IMR-90 (cell line): Measurements from ENCODE around the gene CYFIP1. TPM values are rescaled to one million over a fixed set of nuclear protein-coding genes. Genes with fewer than 3 reads are reported as not detected.

Experiments
- ATAC-seq: fragments of 200-7000 bp; cut with Tn5 transposase; 2 replicates; pipeline ENCODE4 v1.9.1; 2020; ENCODE audit warnings: low read depth, mild to moderate bottlenecking, moderate library complexity
- BruUV-seq: library from RNA; stranded (reverse); fragments of 400-500 nt; replicated peaks from 2 replicates; lab custom pipeline; 2021; lab: Mats Ljungman, UMichigan
- CTCF ChIA-PET: fragments of 300-600 bp; formaldehyde crosslinking; extraction: SDS; loops from one replicate; lab custom pipeline; 2021; ENCODE audit warnings: antibody characterized with exemption; lab: Yijun Ruan, JAX
- POLR2A ChIA-PET: fragments of 300-600 bp; sonication (Branson Sonifier 250); formaldehyde crosslinking; loops from one replicate; lab custom pipeline; 2022; ENCODE audit warnings: antibody characterized with exemption; ENCODE audit not compliant: unreplicated experiment; lab: Charles Lee
- DNase-seq: peaks from one replicate; pipeline ENCODE4 v3.0.0; 2013
- H2AFZ ChIP-seq: replicated peaks from 2 replicates; pipeline ENCODE3; 2013; ENCODE audit warnings: low read length, mild to moderate bottlenecking; ENCODE audit not compliant: poor library complexity
- H2AK5ac ChIP-seq: 2 replicates; pipeline ENCODE4 v1.6.1; 2013; ENCODE audit warnings: low read depth, low read length, inconsistent platforms
- H2AK9ac ChIP-seq: replicated peaks from 2 replicates; pipeline ENCODE3; 2013; ENCODE audit warnings: mild to moderate bottlenecking, low read depth, low read length, moderate library complexity; ENCODE audit not compliant: poor library complexity
- H2BK120ac ChIP-seq: 2 replicates; pipeline ENCODE4 v1.6.1; 2013; ENCODE audit warnings: low read depth, low read length, inconsistent platforms
- H2BK15ac ChIP-seq: 3 replicates; pipeline ENCODE4 v1.6.1; 2013; ENCODE audit warnings: low read depth, low read length, inconsistent platforms
- H2BK20ac ChIP-seq: 2 replicates; pipeline ENCODE4 v1.6.1; 2013; ENCODE audit warnings: low read depth, mild to moderate bottlenecking, inconsistent platforms, low read length, moderate library complexity
- H2BK5ac ChIP-seq: 2 replicates; pipeline ENCODE4 v1.6.1; 2013; ENCODE audit warnings: mild to moderate bottlenecking, low read depth, low read length, inconsistent platforms; ENCODE audit not compliant: poor library complexity, severe bottlenecking
- H3K14ac ChIP-seq: replicated peaks from 2 replicates; pipeline ENCODE4 v1.6.1; 2013; ENCODE audit warnings: low read depth, low read length, inconsistent platforms
- H3K18ac ChIP-seq: 2 replicates; pipeline ENCODE4 v1.6.1; 2013; ENCODE audit warnings: low read depth, low read length, control low read depth
- H3K23ac ChIP-seq: 2 replicates; pipeline ENCODE4 v1.6.1; 2013; ENCODE audit warnings: low read depth, low read length, inconsistent platforms
- H3K27ac ChIP-seq: 2 replicates; pipeline ENCODE4 v1.5.1; 2013; ENCODE audit warnings: mild to moderate bottlenecking, control low read depth, low read length; ENCODE audit not compliant: insufficient read depth
- H3K27me3 ChIP-seq: 2 replicates; pipeline ENCODE4 v1.6.1; 2013; ENCODE audit warnings: low read length; ENCODE audit not compliant: control insufficient read depth, insufficient read depth
- H3K36me3 ChIP-seq: 2 replicates; pipeline ENCODE4 v1.6.1; 2013; ENCODE audit warnings: low read length, mixed read lengths; ENCODE audit not compliant: control insufficient read depth, insufficient read depth
- H3K4ac ChIP-seq: 2 replicates; pipeline ENCODE4 v1.6.1; 2013; ENCODE audit warnings: low read depth, low read length, inconsistent platforms
- H3K4me1 ChIP-seq: 2 replicates; pipeline ENCODE4 v1.6.1; 2013; ENCODE audit warnings: low read length, mixed read lengths; ENCODE audit not compliant: control insufficient read depth, insufficient read depth
- H3K4me2 ChIP-seq: 2 replicates; pipeline ENCODE4 v1.6.1; 2013; ENCODE audit warnings: low read depth, mild to moderate bottlenecking, control low read depth, low read length, moderate library complexity
- H3K4me3 ChIP-seq: 2 replicates; pipeline ENCODE4 v1.5.1; 2013; ENCODE audit warnings: low read depth, mild to moderate bottlenecking, control low read depth, low read length, moderate library complexity; ENCODE audit not compliant: insufficient read depth
- H3K56ac ChIP-seq: 2 replicates; pipeline ENCODE4 v1.6.1; 2013; ENCODE audit warnings: low read length, inconsistent platforms; ENCODE audit not compliant: insufficient read depth; ENCODE audit errors: extremely low read depth
- H3K79me1 ChIP-seq, 2 experiments: 2 replicates each; pipeline ENCODE4 v1.6.1; 2013; ENCODE audit warnings: low read length in 2 of 2, inconsistent platforms in 1 of 2, low read depth in 1 of 2
- H3K9ac ChIP-seq: 2 replicates; pipeline ENCODE4 v1.6.1; 2013; ENCODE audit warnings: low read depth, low read length, control low read depth
- H3K9me1 ChIP-seq: 2 replicates; pipeline ENCODE4 v1.6.1; 2013; ENCODE audit warnings: low read length, inconsistent platforms; ENCODE audit not compliant: insufficient read depth
- H3K9me3 ChIP-seq: 2 replicates; pipeline ENCODE4 v1.6.1; 2013; ENCODE audit warnings: low read length; ENCODE audit not compliant: control insufficient read depth, insufficient read depth
- H4K20me1 ChIP-seq: 2 replicates; pipeline ENCODE4 v1.6.1; 2013; ENCODE audit warnings: low read length, inconsistent platforms; ENCODE audit not compliant: insufficient read depth
- H4K5ac ChIP-seq: 2 replicates; pipeline ENCODE4 v1.6.1; 2013; ENCODE audit warnings: mild to moderate bottlenecking, low read depth, low read length, control low read depth
- H4K8ac ChIP-seq, 2 experiments: 2 replicates each; pipeline ENCODE4 v1.6.1; 2013; ENCODE audit warnings: low read depth in 2 of 2, low read length in 2 of 2, control low read depth in 1 of 2, inconsistent platforms in 1 of 2
- H4K91ac ChIP-seq: 2 replicates; pipeline ENCODE4 v1.6.1; 2013; ENCODE audit warnings: low read depth, low read length, inconsistent platforms; ENCODE audit not compliant: insufficient read depth
- BHLHE40 ChIP-seq: fragments of 150-350 bp; IDR thresholded peaks from 2 replicates; pipeline ENCODE4 v1.6.1; 2016; ENCODE audit warnings: mild to moderate bottlenecking, low read depth, low read length
- CEBPB ChIP-seq: IDR thresholded peaks from 2 replicates; pipeline ENCODE4 v1.6.1; 2012; ENCODE audit warnings: low read depth, low read length, improper control_type of control experiment
- CHD1 ChIP-seq: IDR thresholded peaks from 2 replicates; pipeline ENCODE4 v1.6.1; 2012; ENCODE audit warnings: low read depth, low read length, improper control_type of control experiment
- CTCF ChIP-seq: conservative IDR thresholded peaks from 2 replicates; pipeline ENCODE4 v1.5.1; 2012; ENCODE audit warnings: mild to moderate bottlenecking, low read depth, low read length, improper control_type of control experiment
- ELK1 ChIP-seq: fragments of 150-350 bp; IDR thresholded peaks from 2 replicates; pipeline ENCODE4 v1.6.1; 2016; ENCODE audit warnings: low read depth, mild to moderate bottlenecking, low read length, moderate library complexity, borderline replicate concordance
- FOS ChIP-seq: fragments of 150-350 bp; IDR thresholded peaks from 2 replicates; pipeline ENCODE4 v1.6.1; 2016; ENCODE audit warnings: low read depth, low read length
- MAFK ChIP-seq: IDR thresholded peaks from 2 replicates; pipeline ENCODE4 v1.6.1; 2012; ENCODE audit warnings: low read depth, low read length, improper control_type of control experiment
- MAZ ChIP-seq: IDR thresholded peaks from 2 replicates; pipeline ENCODE4 v1.6.1; 2012; ENCODE audit warnings: low read depth, mild to moderate bottlenecking, low read length, improper control_type of control experiment, moderate library complexity, borderline replicate concordance
- MXI1 ChIP-seq: IDR thresholded peaks from 2 replicates; pipeline ENCODE4 v1.6.1; 2012; ENCODE audit warnings: low read depth, mild to moderate bottlenecking, low read length, moderate library complexity, borderline replicate concordance
- NFE2L2 ChIP-seq: fragments of 150-350 bp; IDR thresholded peaks from 2 replicates; pipeline ENCODE4 v1.6.1; 2016; ENCODE audit warnings: low read depth, mild to moderate bottlenecking, low read length
- POLR2A ChIP-seq: IDR thresholded peaks from 2 replicates; pipeline ENCODE4 v1.6.1; 2012; ENCODE audit warnings: mild to moderate bottlenecking, low read depth, low read length
- RAD21 ChIP-seq: IDR thresholded peaks from 2 replicates; pipeline ENCODE4 v1.6.1; 2012; ENCODE audit warnings: low read length, improper control_type of control experiment
- RCOR1 ChIP-seq: IDR thresholded peaks from 2 replicates; pipeline ENCODE4 v1.6.1; 2012; ENCODE audit warnings: mild to moderate bottlenecking, low read length, improper control_type of control experiment; ENCODE audit not compliant: insufficient replicate concordance
- RFX5 ChIP-seq: IDR thresholded peaks from 2 replicates; pipeline ENCODE4 v1.8.0; 2012; ENCODE audit warnings: low read depth, mild to moderate bottlenecking, low read length, moderate library complexity
- SMC3 ChIP-seq: fragments of 150-350 bp; IDR thresholded peaks from 2 replicates; pipeline ENCODE4 v1.6.1; 2016; ENCODE audit warnings: low read depth, mild to moderate bottlenecking, antibody characterized with exemption, low read length, moderate library complexity
- USF2 ChIP-seq: fragments of 150-350 bp; IDR thresholded peaks from 2 replicates; pipeline ENCODE4 v1.6.1; 2017; ENCODE audit warnings: mild to moderate bottlenecking, antibody characterized with exemption, low read length, low read depth
- WGBS, 2 experiments: methylation state at CpG; one replicate each; pipeline versions ENCODE4 v1.1.5 to v1.1.7; 2013; ENCODE audit warnings: missing lambda C conversion rate in 2 of 2; ENCODE audit not compliant: insufficient read length in 1 of 2; ENCODE audit errors: extremely low coverage in 2 of 2; 5-methylcytosine and 5-hydroxymethylcytosine counted together
- dilution Hi-C: fragments of 300-500 bp; cut with HindIII; formaldehyde crosslinking; loops from one replicate; pipeline ENCODE4 v1.14.3; 2018; ENCODE audit warnings: low sequenced_read_pairs; ENCODE audit not compliant: unreplicated experiment
- in situ Hi-C: fragments of 300-500 bp; cut with MboI; formaldehyde crosslinking; loops from 3 replicates; pipeline ENCODE4 v1.14.3; 2019; ENCODE audit warnings: low sequenced_read_pairs, inconsistent platforms, mixed read lengths
- intact Hi-C: fragments of 100-400 bp; cut with micrococcal nuclease; formaldehyde crosslinking; loops from 2 replicates; pipeline ENCODE4 v1.10.0; 2022
- polyA plus RNA-seq, 3 experiments: library from polyadenylated mRNA; depleted of rRNA; stranded (reverse); fragments of >200 nt; gene quantifications; 2 replicates each; pipeline ENCODE4 v1.2.3, GENCODE V29; 2012; ENCODE audit warnings: low replicate concordance in 1 of 3
- total RNA-seq: library from RNA; depleted of rRNA; stranded (reverse); fragments of >200 nt; gene quantifications from 2 replicates; pipeline ENCODE4 v1.2.3, GENCODE V29; 2012

Gene CYFIP1
- total and polyA plus RNA-seq, 2 of the 4 experiments (the other 2 are of a cell fraction), result 58.4 to 163 TPM

GRCh38 chr15:22941179-22941578 lies 39.0 kb downstream of the CYFIP1 start:
- Histone ChIP-seq H3K4me3 (no peak overlapping the region), H3K56ac (no peak overlapping the region), H4K8ac (no peak overlapping the region), H4K91ac (no peak overlapping the region), H2AFZ (no peak overlapping the region), H3K79me1 (peaks cover 18 to 38% of the 10 kb centered on the region in 2 experiments; a peak in 3 of 4 replicates), H4K20me1 (peaks cover 11% of the 10 kb centered on the region), H2AK5ac (no peak overlapping the region), H3K4me1 (no peaks in the 10 kb centered on the region), H2BK5ac (no peak overlapping the region), H3K9ac (no peak overlapping the region), H3K14ac (no peak overlapping the region), H3K9me1 (0 out of 2 replicates have a peak, but pooled peaks cover 4% of the 10 kb centered on the region), H2BK15ac (no peak overlapping the region), H3K4ac (no peak overlapping the region), H3K18ac (no peak overlapping the region), H3K36me3 (peaks cover 69% of the 10 kb centered on the region), H2BK120ac (no peak overlapping the region), H3K27me3 (no peaks in the 10 kb centered on the region), H2BK20ac (no peak overlapping the region), H3K27ac (no peak overlapping the region), H3K4me2 (no peak overlapping the region), H4K5ac (no peak overlapping the region), H3K9me3 (no peaks in the 10 kb centered on the region), H2AK9ac (no peak overlapping the region), H3K23ac (no peak overlapping the region)
- WGBS, 2 experiments, result no CpG with 5 or more reads among the region's 4 CpGs
- in situ Hi-C loops (no loop called here), dilution Hi-C loops (no loop called here), intact Hi-C loops (no loop called here)
- no peak for ATAC-seq
- BruUV-seq, result no TSS peak
- DNase-seq, result no peak
- POLR2A ChIA-PET, result no interaction called here
- TF ChIP-seq RCOR1, result no peak
- no peak for TF ChIP-seq CHD1
- no peak for TF ChIP-seq BHLHE40
- TF ChIP-seq USF2, result no peak
- no peak for TF ChIP-seq MXI1
- no peak for TF ChIP-seq ELK1
- no peak for TF ChIP-seq RAD21
- TF ChIP-seq SMC3, result no peak
- TF ChIP-seq FOS, result no peak
- TF ChIP-seq POLR2A, result no peak
- TF ChIP-seq CTCF, result no peak
- no peak for TF ChIP-seq MAFK
- TF ChIP-seq NFE2L2, result no peak
- TF ChIP-seq CEBPB, result no peak
- TF ChIP-seq RFX5, result no peak
- no peak for TF ChIP-seq MAZ
- CTCF ChIA-PET, result no interaction called here
